Measurements from ENCODE around the gene VPREB3. TPM values are rescaled to one million over a fixed set of nuclear protein-coding genes. Genes with fewer than 3 reads are reported as not detected.

Gene VPREB3
- total RNA-seq, 1 donor from 2014 or later, result not detected

GRCh38 chr22:23764899-23765881, 11.0 kb upstream of the VPREB3 start:
- Mint-ChIP-seq H3K4me3 (ENCODE audit: unreplicated experiment) (peak overlapping the region; percentile 52), H3K27me3 (ENCODE audit: unreplicated experiment) (peaks cover 8% of the 10 kb centered on the region), H3K9me3 (ENCODE audit: unreplicated experiment) (peaks cover 2% of the 10 kb centered on the region), H3K27ac (ENCODE audit: unreplicated experiment) (peak overlapping the region; percentile 62), H3K4me1 (ENCODE audit: low read depth, unreplicated experiment) (peaks cover 4% of the 10 kb centered on the region), H3K36me3 (ENCODE audit: unreplicated experiment) (no peaks in the 10 kb centered on the region)
- DNase-seq, result no peak
- no peak for TF ChIP-seq CTCF (IDR thresholded peaks at IDR 0.05; ENCODE audit: partially characterized antibody, unreplicated experiment)

GRCh38 chr22:23763954-23764353, 9.7 kb upstream of the VPREB3 start:
- H3K36me3 Mint-ChIP-seq (ENCODE audit: unreplicated experiment), result no peaks in the 10 kb centered on the region
- no peak overlapping the region for H3K27ac Mint-ChIP-seq (ENCODE audit: unreplicated experiment)
- no peak for TF ChIP-seq CTCF (IDR thresholded peaks at IDR 0.05; ENCODE audit: partially characterized antibody, unreplicated experiment)
- DNase-seq, result no peak
- no peaks in the 10 kb centered on the region for H3K9me3 Mint-ChIP-seq (ENCODE audit: unreplicated experiment)
- no peak overlapping the region for H3K4me3 Mint-ChIP-seq (ENCODE audit: unreplicated experiment)
- peaks cover 3% of the 10 kb centered on the region for H3K27me3 Mint-ChIP-seq (ENCODE audit: unreplicated experiment)
- H3K4me1 Mint-ChIP-seq (ENCODE audit: low read depth, unreplicated experiment), result peaks cover 2% of the 10 kb centered on the region

GRCh38 chr22:23763579-23763945, 9.3 kb upstream of the VPREB3 start:
- Mint-ChIP-seq H3K27ac (ENCODE audit: unreplicated experiment) (no peak overlapping the region), H3K9me3 (ENCODE audit: unreplicated experiment) (no peaks in the 10 kb centered on the region), H3K4me1 (ENCODE audit: low read depth, unreplicated experiment) (peaks cover 2% of the 10 kb centered on the region), H3K27me3 (ENCODE audit: unreplicated experiment) (peaks cover 3% of the 10 kb centered on the region), H3K36me3 (ENCODE audit: unreplicated experiment) (no peaks in the 10 kb centered on the region), H3K4me3 (ENCODE audit: unreplicated experiment) (no peak overlapping the region)
- TF ChIP-seq CTCF (IDR thresholded peaks at IDR 0.05; ENCODE audit: partially characterized antibody, unreplicated experiment), result no peak
- no peak for DNase-seq

- peaks cover 2% of the 10 kb centered on the region for H3K4me1 Mint-ChIP-seq (ENCODE audit: low read depth, unreplicated experiment)
- no peak for DNase-seq
- H3K36me3 Mint-ChIP-seq (ENCODE audit: unreplicated experiment), result no peaks in the 10 kb centered on the region
- H3K27ac Mint-ChIP-seq (ENCODE audit: unreplicated experiment), result no peak within 1 kb of the TSS
- peaks cover 3% of the 10 kb centered on the region for H3K27me3 Mint-ChIP-seq (ENCODE audit: unreplicated experiment)
- no peak within 1 kb of the TSS for H3K4me3 Mint-ChIP-seq (ENCODE audit: unreplicated experiment)
- no peak for TF ChIP-seq CTCF (IDR thresholded peaks at IDR 0.05; ENCODE audit: partially characterized antibody, unreplicated experiment)
- H3K9me3 Mint-ChIP-seq (ENCODE audit: unreplicated experiment), result no peaks in the 10 kb centered on the region
Observed at GRCh38 chr22:23762842-23763578, 8.8 kb upstream of the VPREB3 start, which contains the start of gene C22orf15. Gene C22orf15 (plus strand): TSS chr22:23762990. CDS start chr22:23763307, 317 bp downstream.

Data from glutamatergic neuron (in vitro differentiated cells).